Choroid plexus epithelial cell (primary cell): Measurements from ENCODE around the gene HOXD13.

ENCODE experiments used
- DNase-seq: peaks from one replicate; pipeline ENCODE4 v3.0.0-alpha.2; 2010; ENCODE audit warnings: low read depth
- H3K4me3 ChIP-seq: 2 replicates; pipeline ENCODE4 v1.5.1; 2011; ENCODE audit warnings: low read depth, mild to moderate bottlenecking, control low read depth, low read length, moderate library complexity
- TF ChIP-seq, protein P1 (sequence below): conservative IDR thresholded peaks from 2 replicates; pipeline ENCODE4 v1.5.1; 2011; ENCODE audit warnings: low read depth, mild to moderate bottlenecking, control low read depth, inconsistent platforms, low read length, moderate library complexity

HOXD13 gene

DNA sequence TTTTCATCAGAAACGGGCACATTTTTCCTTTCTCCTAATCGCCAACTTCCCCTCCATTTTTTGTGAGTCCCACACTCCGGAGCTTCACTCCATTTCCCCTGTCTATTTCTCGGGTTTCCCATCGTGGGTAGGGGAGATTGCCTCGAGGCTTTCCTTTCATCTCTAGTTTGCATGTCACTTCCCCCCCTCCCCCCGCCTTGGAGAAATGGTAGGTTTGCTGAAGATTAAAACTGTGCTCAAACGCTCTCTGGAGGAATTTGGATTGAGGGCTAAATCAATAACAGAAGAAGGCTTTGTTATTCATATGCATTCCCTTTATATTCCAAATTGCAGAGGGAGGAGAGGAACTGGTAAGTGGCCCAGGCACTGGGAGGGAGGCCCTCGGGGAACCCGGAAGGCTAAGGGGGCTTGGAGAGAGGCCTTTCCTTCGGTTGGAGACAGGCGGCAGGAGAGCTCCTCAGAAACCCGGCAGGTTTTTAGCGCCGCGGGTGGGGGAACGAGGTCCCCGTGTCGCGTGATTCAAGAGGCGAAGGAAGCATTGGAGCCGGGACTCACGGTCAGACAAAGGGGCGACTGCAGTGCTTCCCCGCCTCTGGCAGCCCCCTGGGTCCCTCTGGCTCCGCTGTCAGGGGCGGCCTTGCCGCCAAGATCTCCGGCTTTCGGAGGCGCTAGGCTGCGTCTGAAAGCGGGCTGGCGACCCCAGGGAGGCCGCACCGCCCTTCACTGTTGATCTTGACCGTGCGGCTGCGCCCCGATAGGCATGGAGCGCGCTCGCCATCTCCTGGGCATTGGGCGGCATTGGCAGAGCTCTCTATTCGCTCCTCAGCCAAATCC, 4.7 kb downstream of the HOXD13 start:
- TF ChIP-seq, protein P1, sequence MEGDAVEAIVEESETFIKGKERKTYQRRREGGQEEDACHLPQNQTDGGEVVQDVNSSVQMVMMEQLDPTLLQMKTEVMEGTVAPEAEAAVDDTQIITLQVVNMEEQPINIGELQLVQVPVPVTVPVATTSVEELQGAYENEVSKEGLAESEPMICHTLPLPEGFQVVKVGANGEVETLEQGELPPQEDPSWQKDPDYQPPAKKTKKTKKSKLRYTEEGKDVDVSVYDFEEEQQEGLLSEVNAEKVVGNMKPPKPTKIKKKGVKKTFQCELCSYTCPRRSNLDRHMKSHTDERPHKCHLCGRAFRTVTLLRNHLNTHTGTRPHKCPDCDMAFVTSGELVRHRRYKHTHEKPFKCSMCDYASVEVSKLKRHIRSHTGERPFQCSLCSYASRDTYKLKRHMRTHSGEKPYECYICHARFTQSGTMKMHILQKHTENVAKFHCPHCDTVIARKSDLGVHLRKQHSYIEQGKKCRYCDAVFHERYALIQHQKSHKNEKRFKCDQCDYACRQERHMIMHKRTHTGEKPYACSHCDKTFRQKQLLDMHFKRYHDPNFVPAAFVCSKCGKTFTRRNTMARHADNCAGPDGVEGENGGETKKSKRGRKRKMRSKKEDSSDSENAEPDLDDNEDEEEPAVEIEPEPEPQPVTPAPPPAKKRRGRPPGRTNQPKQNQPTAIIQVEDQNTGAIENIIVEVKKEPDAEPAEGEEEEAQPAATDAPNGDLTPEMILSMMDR, result peak; percentile 82
- DNase-seq, result peak; percentile 65
- peak overlapping the region; percentile 44 for H3K4me3 ChIP-seq

DNA sequence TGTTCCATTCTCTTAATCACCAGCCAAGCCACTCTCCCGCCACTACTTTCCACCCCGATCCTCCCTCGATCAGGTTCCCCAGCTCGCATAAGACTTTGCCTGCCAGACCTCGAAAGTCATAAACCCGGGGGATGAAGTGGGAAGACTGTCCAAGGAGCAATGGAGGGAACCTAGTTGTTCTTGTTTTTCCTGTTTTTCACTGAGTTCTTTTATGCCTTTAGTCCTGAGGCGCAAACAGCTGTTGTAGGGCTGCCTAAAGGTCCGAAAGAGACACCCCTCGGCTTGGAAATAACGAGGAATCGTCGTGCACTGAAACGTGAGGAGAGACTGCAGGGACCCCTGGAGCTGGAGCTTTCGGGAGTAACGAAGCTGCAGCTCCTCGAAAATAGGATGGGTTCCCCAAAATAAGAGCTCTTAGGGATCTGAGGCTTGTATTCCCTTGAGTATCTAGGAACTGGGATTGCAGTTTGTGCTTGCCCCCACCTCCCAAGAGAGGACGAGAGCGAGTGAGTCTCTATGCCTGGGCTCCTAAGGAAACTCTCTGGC, 5.4 kb downstream of the HOXD13 start:
- H3K4me3 ChIP-seq, result no peak overlapping the region
- TF ChIP-seq, protein P1, result no peak
- DNase-seq, result no peak

DNA sequence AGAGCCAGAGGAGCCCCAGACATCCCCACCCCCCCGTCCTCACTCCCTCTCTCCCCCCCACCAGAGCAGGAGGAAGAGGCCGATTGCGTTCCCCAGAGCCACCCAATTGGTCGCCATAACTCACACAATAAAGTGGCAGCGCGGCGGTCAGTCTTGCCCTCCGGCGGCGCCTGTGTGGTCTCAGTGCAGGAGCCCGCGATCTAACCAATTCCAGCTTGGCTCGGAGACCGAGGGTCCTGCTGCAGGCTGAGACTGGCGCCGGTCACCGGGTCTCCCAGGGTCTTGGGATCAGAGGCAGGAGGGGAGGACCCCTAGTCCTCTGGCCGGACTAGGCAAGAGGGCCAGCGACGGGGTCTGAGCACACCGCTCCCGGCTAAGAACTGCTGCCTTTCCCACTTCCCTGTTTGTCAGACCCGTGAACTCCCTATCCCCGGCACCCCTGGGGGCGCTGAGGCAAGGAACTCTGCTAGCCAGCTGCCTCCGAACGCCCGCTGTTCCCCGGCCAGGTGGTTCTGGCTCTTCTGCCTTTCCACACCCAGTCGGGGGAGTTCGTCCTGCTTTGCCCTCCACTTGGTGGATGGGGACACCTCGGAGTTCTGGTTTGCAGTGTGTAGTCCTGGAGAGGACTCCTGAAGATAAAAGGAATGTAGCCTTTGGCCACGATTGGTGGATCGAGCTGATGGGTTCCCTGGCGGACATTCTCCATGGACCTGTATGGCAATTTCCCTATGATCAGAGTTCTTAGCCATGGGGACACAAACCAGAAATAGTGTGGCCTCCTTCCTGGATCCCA, 6.0 kb downstream of the HOXD13 start:
- H3K4me3 ChIP-seq, result no peak overlapping the region
- TF ChIP-seq, protein P1, result no peak
- no peak for DNase-seq

DNA sequence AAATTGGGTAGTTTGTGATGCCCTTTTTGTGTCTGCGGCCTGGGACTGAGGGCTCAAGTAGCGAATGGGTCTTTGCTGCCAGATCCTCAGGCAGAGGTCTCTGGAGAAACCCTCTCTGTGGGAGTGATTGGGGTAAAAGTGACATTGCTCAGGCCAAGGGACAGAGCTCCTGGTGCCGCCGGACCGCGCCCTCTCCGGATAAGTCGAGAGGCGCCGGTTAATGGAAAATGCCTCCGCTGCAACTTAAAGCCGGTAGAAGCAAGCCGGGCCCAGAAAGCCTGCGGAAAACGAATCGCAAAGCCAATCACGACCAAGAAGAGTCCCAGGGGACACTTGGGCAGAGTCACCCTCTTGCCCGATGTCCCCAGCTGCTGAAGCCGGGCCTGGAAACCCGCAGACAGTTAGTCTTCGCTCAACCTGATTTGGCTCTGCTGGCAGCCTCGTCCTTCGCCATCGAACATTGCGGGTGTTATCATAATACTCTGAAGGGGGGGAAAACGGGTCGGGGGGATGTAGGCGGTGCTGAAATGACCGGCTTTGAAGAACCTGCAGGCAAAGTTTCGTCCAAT, 6.7 kb downstream of the HOXD13 start:
- H3K4me3 ChIP-seq, result no peak overlapping the region
- no peak for DNase-seq
- TF ChIP-seq, protein P1, result no peak

DNA sequence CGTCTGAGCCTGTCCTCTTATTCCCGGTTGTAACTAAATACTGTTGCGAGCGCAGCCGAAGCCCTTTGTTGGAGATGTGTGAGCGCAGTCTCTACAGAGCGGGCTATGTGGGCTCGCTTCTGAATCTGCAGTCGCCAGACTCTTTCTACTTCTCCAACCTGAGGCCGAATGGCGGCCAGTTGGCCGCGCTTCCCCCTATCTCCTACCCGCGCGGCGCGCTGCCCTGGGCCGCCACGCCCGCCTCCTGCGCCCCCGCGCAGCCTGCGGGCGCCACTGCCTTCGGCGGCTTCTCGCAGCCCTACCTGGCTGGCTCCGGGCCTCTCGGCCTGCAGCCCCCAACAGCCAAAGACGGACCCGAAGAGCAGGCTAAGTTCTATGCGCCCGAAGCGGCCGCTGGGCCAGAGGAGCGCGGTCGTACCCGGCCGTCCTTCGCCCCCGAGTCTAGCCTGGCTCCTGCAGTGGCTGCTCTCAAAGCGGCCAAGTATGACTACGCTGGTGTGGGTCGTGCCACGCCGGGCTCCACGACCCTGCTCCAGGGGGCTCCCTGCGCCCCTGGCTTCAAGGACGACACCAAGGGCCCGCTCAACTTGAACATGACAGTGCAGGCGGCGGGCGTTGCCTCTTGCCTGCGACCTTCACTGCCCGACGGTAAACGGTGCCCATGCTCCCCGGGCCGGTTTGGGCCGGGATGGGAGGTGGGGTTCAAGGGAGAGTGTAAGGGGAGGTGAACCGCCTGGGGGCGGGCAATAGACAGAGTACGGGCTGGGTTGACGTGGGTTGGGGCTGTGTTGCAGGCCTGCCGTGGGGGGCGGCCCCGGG, 7.4 kb downstream of the HOXD13 start, which contains the start of gene HOXD12:
HOXD12 (plus strand) TSS at position 68 of the 819 bp plus-strand sequence; CDS start at position 75, 7 bp downstream.
- DNase-seq, result no peak
- TF ChIP-seq, protein P1, result no peak
- no peak within 1 kb of the TSS for H3K4me3 ChIP-seq

DNA sequence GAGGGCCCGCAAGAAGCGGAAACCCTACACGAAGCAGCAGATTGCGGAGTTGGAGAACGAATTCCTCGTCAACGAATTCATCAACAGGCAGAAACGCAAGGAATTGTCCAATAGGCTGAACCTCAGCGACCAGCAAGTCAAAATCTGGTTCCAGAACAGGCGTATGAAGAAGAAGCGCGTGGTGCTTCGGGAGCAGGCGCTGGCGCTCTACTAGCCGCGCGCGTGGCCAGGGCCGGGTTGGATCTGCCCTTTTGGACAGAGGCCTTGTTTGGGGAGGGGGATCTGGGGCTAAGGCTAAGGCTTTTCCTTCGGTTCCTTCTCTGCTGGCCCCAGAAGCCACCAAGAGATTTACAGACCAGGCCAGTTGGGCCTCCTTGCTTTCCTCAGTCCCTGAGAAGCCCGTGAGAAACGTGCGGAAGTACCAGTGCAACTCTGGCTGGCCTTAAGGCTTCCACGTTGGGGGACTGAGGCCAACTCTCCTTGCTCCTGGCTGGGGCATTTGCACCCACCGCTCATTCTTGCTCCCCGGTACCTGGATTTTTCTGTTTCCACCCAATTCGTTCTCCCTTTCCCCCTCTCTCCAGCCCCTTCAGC, 8.1 kb downstream of the HOXD13 start:
- TF ChIP-seq, protein P1, result no peak
- DNase-seq, result no peak
- no peak overlapping the region for H3K4me3 ChIP-seq
